A549 (cell line): ENCODE data around the gene AOAH. TPM values are rescaled to one million over a fixed set of nuclear protein-coding genes. Genes with fewer than 3 reads are reported as not detected.
A peak's percentile ranks its signal among the peaks of the same experiment; 100 is the strongest.

ENCODE experiments used
- ATAC-seq, 2 experiments: fragments of 200-7000 bp in 1 of 2; fragments of >200 bp in 1 of 2; cut with Nextera tagmentation in 1 of 2; cut with Tn5 transposase in 1 of 2; 3 replicates each; pipeline versions ENCODE4 v1.8.0 to v1.9.1; 2018 to 2020; ENCODE audit warnings: mild to moderate bottlenecking in 1 of 2, moderate library complexity in 1 of 2
- CTCF ChIA-PET: fragments of 300-600 bp; sonication (Branson Sonifier 250); formaldehyde crosslinking; extraction: SDS; loops from one replicate; lab custom pipeline; 2021; ENCODE audit warnings: antibody characterized with exemption, inconsistent platforms; lab: Yijun Ruan, JAX
- POLR2A ChIA-PET: fragments of 350-600 bp; formaldehyde crosslinking; extraction: SDS; loops from one replicate; lab custom pipeline; 2021; ENCODE audit warnings: antibody characterized with exemption, inconsistent platforms; lab: Yijun Ruan, JAX
- DNase-seq, 2 experiments: peaks; one replicate each; pipeline versions ENCODE4 v3.0.0 to v3.0.0-alpha.2; 2011 to 2016; ENCODE audit warnings: low read depth in 1 of 2, low spot score in 1 of 2
- FAIRE-seq: peaks from 2 replicates; lab custom pipeline; 2011; peaks lifted over from hg19 to GRCh38; lab: Jason Lieb, UNC
- H3K27ac ChIP-seq, 2 experiments: fragments of >200 bp; sonication (Bioruptor Twin); formaldehyde crosslinking; 3 replicates each; pipeline ENCODE4 v1.5.1; 2016 to 2017
- H3K4me1 ChIP-seq: fragments of >200 bp; sonication (Bioruptor Twin); formaldehyde crosslinking; 3 replicates; pipeline ENCODE4 v1.6.1; 2016
- H3K4me2 ChIP-seq: fragments of >200 bp; sonication (Bioruptor Twin); formaldehyde crosslinking; 3 replicates; pipeline ENCODE4 v1.6.1; 2016
- H3K4me3 ChIP-seq: fragments of >200 bp; sonication (Bioruptor Twin); formaldehyde crosslinking; 3 replicates; pipeline ENCODE4 v1.5.1; 2016
- H3K9me3 ChIP-seq: fragments of >200 bp; sonication (Bioruptor Twin); formaldehyde crosslinking; 3 replicates; pipeline ENCODE4 v1.6.1; 2016
- BHLHE40 ChIP-seq: IDR thresholded peaks from 2 replicates; pipeline ENCODE4 v1.6.1; 2012; ENCODE audit warnings: low read depth, low read length, inconsistent platforms
- CBX8 ChIP-seq: fragments of 200-600 bp; sonication (generic); IDR thresholded peaks from 2 replicates; pipeline ENCODE4 v1.6.1; 2016
- EHF ChIP-seq: fragments of 250-450 bp; sonication (Bioruptor Pico); IDR thresholded peaks from 2 replicates; pipeline ENCODE4 v1.5.0; 2020; ENCODE audit warnings: mild to moderate bottlenecking
- FOSL2 ChIP-seq, 2 experiments: fragments of 450-650 bp in 1 of 2; fragments of >200 bp in 1 of 2; sonication (Bioruptor Twin) in 1 of 2; formaldehyde crosslinking; IDR thresholded peaks; 2 replicates each; pipeline versions ENCODE4 v1.5.0 to v1.6.1; 2016 to 2020; ENCODE audit warnings: mild to moderate bottlenecking in 1 of 2, moderate library complexity in 1 of 2
- MAFK ChIP-seq: fragments of 450-650 bp; IDR thresholded peaks from 2 replicates; pipeline ENCODE4 v1.6.1; 2014; ENCODE audit not compliant: partially characterized antibody
- MYC ChIP-seq: IDR thresholded peaks from 2 replicates; pipeline ENCODE4 v1.6.1; 2012; ENCODE audit warnings: mild to moderate bottlenecking, inconsistent platforms, low read length, improper control_type of control experiment, borderline replicate concordance
- NFE2L2 ChIP-seq: fragments of 150-350 bp; conservative IDR thresholded peaks from 2 replicates; pipeline ENCODE4 v1.6.1; 2014; ENCODE audit warnings: low read length
- PHF8 ChIP-seq: fragments of 200-600 bp; sonication (generic); IDR thresholded peaks from 2 replicates; pipeline ENCODE4 v1.6.1; 2016; ENCODE audit warnings: low read depth, mild to moderate bottlenecking, antibody characterized with exemption, moderate library complexity, borderline replicate concordance
- RFX5 ChIP-seq: fragments of 450-650 bp; IDR thresholded peaks from 2 replicates; pipeline ENCODE4 v1.7.1; 2014; ENCODE audit warnings: antibody characterized with exemption, mild to moderate bottlenecking, moderate library complexity
- SREBF2 ChIP-seq: fragments of 450-650 bp; IDR thresholded peaks from 2 replicates; pipeline ENCODE4 v1.6.1; 2014; ENCODE audit warnings: mild to moderate bottlenecking, moderate library complexity
- ZC3H11A ChIP-seq: fragments of 450-650 bp; IDR thresholded peaks from 2 replicates; pipeline ENCODE4 v1.6.1; 2014; ENCODE audit warnings: antibody characterized with exemption, mild to moderate bottlenecking
- WGBS: methylation state at CpG from one replicate; pipeline ENCODE4 v1.1.6; 2017; ENCODE audit errors: missing lambda C conversion rate; 5-methylcytosine and 5-hydroxymethylcytosine counted together
- polyA plus RNA-seq, 4 experiments: library from polyadenylated mRNA; depleted of rRNA in 3 of 4; stranded (reverse); fragments of >200 nt; fragmentation: RNase III in 1 of 4; extraction: RNeasy Plus Mini Kit Qiagen cat#74134 plus additional on column Dnase treatment in 1 of 4; gene quantifications; 2 replicates in 3 of 4; 3 replicates in 1 of 4; pipeline ENCODE4 v1.2.3, GENCODE V29; 2011 to 2017
- TF ChIP-seq, protein P1 (sequence below): fragments of >200 bp; sonication (Bioruptor Twin); formaldehyde crosslinking; IDR thresholded peaks from 3 replicates; pipeline ENCODE4 v1.6.1; 2016
- TF ChIP-seq, protein P2 (sequence below): fragments of 200-600 bp; sonication (generic); IDR thresholded peaks from 2 replicates; pipeline ENCODE4 v1.6.1; 2016; ENCODE audit warnings: antibody characterized with exemption, mild to moderate bottlenecking, moderate library complexity
- TF ChIP-seq, protein P3 (sequence below): IDR thresholded peaks from 2 replicates; pipeline ENCODE4 v1.6.1; 2012

Gene AOAH
- polyA plus RNA-seq, 2 of the 4 experiments (the other 2 are of a cell fraction), result 0.09 TPM; not detected in 1

DNA sequence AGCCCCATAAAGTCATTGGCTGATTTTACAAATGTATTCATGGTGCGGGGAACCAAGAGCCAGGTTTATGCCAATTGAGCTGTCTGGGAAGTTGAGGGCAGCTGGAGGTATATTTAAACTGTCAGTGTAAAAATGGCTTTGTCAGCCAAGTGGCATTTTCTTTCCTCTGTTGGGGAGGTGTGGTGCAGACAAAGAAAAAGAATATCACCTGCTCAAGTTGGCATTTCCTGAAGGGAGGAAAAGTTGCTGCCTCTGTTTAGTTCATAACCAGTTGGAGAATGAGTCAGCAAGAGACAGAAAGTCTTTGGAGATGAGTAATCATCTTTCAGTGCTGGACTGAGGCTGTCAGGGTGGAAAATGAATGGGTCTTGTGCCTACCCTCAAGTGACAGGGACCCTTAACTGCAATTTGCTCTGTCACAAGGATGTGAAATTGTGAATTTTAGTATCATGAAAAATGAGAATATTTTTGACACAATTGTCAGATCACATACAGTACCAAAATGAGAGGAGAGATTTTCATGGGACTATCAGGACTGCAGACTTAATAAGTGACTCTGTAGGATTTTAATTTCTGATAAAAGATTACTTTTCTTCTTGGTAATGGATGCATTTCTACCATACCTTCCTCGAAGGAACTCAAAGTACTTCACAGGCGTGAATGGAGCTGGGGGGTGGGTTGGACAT lies 197.3 kb downstream of the AOAH start (continued):
- TF ChIP-seq, protein P1, sequence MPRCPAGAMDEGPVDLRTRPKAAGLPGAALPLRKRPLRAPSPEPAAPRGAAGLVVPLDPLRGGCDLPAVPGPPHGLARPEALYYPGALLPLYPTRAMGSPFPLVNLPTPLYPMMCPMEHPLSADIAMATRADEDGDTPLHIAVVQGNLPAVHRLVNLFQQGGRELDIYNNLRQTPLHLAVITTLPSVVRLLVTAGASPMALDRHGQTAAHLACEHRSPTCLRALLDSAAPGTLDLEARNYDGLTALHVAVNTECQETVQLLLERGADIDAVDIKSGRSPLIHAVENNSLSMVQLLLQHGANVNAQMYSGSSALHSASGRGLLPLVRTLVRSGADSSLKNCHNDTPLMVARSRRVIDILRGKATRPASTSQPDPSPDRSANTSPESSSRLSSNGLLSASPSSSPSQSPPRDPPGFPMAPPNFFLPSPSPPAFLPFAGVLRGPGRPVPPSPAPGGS, result no peak
- TF ChIP-seq, protein P2, sequence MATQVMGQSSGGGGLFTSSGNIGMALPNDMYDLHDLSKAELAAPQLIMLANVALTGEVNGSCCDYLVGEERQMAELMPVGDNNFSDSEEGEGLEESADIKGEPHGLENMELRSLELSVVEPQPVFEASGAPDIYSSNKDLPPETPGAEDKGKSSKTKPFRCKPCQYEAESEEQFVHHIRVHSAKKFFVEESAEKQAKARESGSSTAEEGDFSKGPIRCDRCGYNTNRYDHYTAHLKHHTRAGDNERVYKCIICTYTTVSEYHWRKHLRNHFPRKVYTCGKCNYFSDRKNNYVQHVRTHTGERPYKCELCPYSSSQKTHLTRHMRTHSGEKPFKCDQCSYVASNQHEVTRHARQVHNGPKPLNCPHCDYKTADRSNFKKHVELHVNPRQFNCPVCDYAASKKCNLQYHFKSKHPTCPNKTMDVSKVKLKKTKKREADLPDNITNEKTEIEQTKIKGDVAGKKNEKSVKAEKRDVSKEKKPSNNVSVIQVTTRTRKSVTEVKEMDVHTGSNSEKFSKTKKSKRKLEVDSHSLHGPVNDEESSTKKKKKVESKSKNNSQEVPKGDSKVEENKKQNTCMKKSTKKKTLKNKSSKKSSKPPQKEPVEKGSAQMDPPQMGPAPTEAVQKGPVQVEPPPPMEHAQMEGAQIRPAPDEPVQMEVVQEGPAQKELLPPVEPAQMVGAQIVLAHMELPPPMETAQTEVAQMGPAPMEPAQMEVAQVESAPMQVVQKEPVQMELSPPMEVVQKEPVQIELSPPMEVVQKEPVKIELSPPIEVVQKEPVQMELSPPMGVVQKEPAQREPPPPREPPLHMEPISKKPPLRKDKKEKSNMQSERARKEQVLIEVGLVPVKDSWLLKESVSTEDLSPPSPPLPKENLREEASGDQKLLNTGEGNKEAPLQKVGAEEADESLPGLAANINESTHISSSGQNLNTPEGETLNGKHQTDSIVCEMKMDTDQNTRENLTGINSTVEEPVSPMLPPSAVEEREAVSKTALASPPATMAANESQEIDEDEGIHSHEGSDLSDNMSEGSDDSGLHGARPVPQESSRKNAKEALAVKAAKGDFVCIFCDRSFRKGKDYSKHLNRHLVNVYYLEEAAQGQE, result no peak
- TF ChIP-seq EHF (CRISPR knock-in tag), result no peak
- TF ChIP-seq FOSL2 (IDR thresholded peaks at IDR 0.05), result peak; percentile 86
- peak; percentile 91 for TF ChIP-seq FOSL2 (CRISPR knock-in tag; IDR thresholded peaks at IDR 0.05)
- TF ChIP-seq, protein P3, sequence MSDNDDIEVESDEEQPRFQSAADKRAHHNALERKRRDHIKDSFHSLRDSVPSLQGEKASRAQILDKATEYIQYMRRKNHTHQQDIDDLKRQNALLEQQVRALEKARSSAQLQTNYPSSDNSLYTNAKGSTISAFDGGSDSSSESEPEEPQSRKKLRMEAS, result 0 out of 2 replicates have a peak, but pooled peaks have one; percentile 29
- no peak for TF ChIP-seq PHF8
- TF ChIP-seq ZC3H11A, result no peak

DNA sequence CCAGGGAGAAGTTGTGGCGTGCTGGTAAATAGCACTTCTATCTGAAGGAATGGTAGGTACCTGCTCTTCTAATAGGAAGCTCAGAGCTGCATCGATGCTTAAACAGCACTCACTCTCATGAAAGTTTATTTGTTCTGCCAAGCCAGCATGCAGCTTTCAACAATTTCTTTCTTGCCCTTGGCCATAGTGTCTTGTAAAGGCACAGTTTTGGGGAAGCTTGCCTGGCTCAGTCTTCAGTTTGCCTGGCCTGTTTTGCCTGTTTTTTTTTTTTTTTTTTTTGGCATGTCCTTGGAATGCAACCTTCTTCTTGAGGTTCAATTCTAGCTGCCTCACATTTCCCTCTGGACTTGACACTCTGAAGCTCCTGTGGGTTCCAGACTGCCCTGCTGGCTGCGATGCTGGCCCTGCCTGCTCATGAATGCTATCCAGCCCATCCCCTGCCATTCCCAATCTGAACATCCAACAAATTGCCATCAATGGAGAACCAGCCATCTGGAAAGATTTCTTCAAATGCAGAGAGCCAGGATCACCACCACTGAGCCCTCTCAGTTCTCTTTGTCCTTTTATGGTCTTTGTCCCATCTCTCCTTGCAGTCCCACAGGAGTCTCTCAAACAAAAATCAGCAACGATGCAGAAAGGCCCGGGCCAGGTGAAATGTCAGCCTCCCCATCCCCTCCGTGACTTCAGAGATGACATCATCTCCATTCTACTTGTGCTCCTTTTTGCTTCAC lies 200.8 kb downstream of the AOAH start:
- WGBS, result 94% methylated on average over 6 of the region's 6 CpGs
- H3K4me1 ChIP-seq, result peaks cover 23% of the 10 kb centered on the region
- H3K9me3 ChIP-seq, result no peaks in the 10 kb centered on the region
- FAIRE-seq (no peak), ATAC-seq (no peak), DNase-seq (no peak)
- H3K27ac ChIP-seq, result no peak overlapping the region
- ChIA-PET POLR2A (no interaction called here), CTCF (interaction anchor here (1.2 to 1.6 kb wide), 2 partner anchors 36 to 146 kb away, joined by 3 to 9 read pairs; no protein-coding TSS in a partner anchor)
- no peak overlapping the region for H3K4me2 ChIP-seq
- TF ChIP-seq BHLHE40 (no peak), MAFK (no peak), MYC (no peak), RFX5 (no peak), CBX8 (no peak), SREBF2 (no peak), NFE2L2 (no peak)
- TF ChIP-seq, protein P3, result no peak
- TF ChIP-seq, protein P2, result no peak
- TF ChIP-seq, all 56 proteins: peak for 0
- no peak overlapping the region for H3K4me3 ChIP-seq
